Right lobe of liver (tissue), 6 donors: Measurements from ENCODE around the gene GP1BB. TPM values are rescaled to one million over a fixed set of nuclear protein-coding genes. Genes with fewer than 3 reads are reported as not detected.
"Not testable (repeated sequence)": the region's sequence is repeated elsewhere in the genome, so short reads cannot be mapped to it uniquely, and the experiment has no call there.

ENCODE experiments used
- ATAC-seq, 4 donors: fragments of 200-7000 bp; cut with Tn5 transposase; one replicate each; pipeline ENCODE4 v1.9.1; 2020; ENCODE audit warnings: mild to moderate bottlenecking in 4 of 4, moderate library complexity in 4 of 4
- DNase-seq, 3 donors: peaks; one replicate each; pipeline ENCODE4 v3.0.0-alpha.2; 2020
- H3K27ac ChIP-seq, 3 donors: fragments of 200-600 bp; one replicate each; pipeline ENCODE4 v1.8.0; 2022
- H3K27me3 ChIP-seq, 2 donors: fragments of 200-600 bp; one replicate each; pipeline ENCODE4 v1.8.0; 2022
- H3K36me3 ChIP-seq, 4 donors: fragments of 200-600 bp; sonication (generic) in 1 of 4; one replicate each; pipeline versions ENCODE4 v1.5.1 to v1.8.0; 2017 to 2022; ENCODE audit warnings: control low read depth in 1 of 4
- H3K4me1 ChIP-seq, 4 donors: fragments of 200-600 bp; sonication (generic) in 1 of 4; one replicate each; pipeline versions ENCODE4 v1.5.1 to v1.8.0; 2017 to 2022; ENCODE audit warnings: control low read depth in 1 of 4
- H3K4me3 ChIP-seq, 3 donors: fragments of 200-600 bp; one replicate each; pipeline ENCODE4 v1.8.0; 2022
- H3K9me3 ChIP-seq, 4 donors: fragments of 200-600 bp; sonication (generic) in 1 of 4; one replicate each; pipeline versions ENCODE4 v1.5.1 to v1.8.0; 2017 to 2022; ENCODE audit warnings: control low read depth in 1 of 4
- CTCF ChIP-seq, 4 donors: fragments of 200-600 bp in 3 of 4; fragments of 450-650 bp in 1 of 4; IDR thresholded peaks; one replicate each; pipeline versions ENCODE4 v1.5.1 to v1.8.0; 2016 to 2022; ENCODE audit warnings: antibody characterized with exemption in 4 of 4, mild to moderate bottlenecking in 2 of 4
- POLR2A ChIP-seq: fragments of 450-650 bp; IDR thresholded peaks from one replicate; pipeline ENCODE4 v1.6.1; 2017; ENCODE audit warnings: antibody characterized with exemption, mild to moderate bottlenecking
- WGBS: methylation state at CpG from one replicate; pipeline ENCODE4 v1.1.6; 2018; ENCODE audit warnings: low coverage, low lambda C conversion rate; ENCODE audit not compliant: insufficient coverage; ENCODE audit errors: missing lambda C conversion rate; 5-methylcytosine and 5-hydroxymethylcytosine counted together
- intact Hi-C, 2 donors: fragments of 100-400 bp; cut with DNase I; formaldehyde crosslinking; loops; one replicate each; pipeline versions ENCODE4 v1.11.2 to v1.14.1; 2022
- total RNA-seq, 6 experiments: library from RNA; depleted of rRNA in 2 of 6; stranded (reverse); fragments of >200 nt in 2 of 6; fragmentation: NEBNext Ultra II Directional in 3 of 6; extraction: Animal tissue kit (Norgen Biotek cat#: 25700) in 3 of 6; gene quantifications; one replicate each; pipeline versions ENCODE4 v1.1.0 to v1.2.4, GENCODE V29; 2016 to 2023
- donor health status: DM: no; HTN: yes; CAD: no.
- donor health status: DM: no; HTN: no; CAD: no.
- donor health status: DM: no; HTN: no; CAD: no.
- donor health status: DM: no; HTN: yes; CAD: no.
- donor health status: DM: no; HTN: yes; CAD: no.

GP1BB gene
- total RNA-seq, 6 experiments from 2014 or later: 0.15 to 1.3 (median 0.62) TPM; not detected in 1

- ATAC-seq (no peak), DNase-seq (no peak)
- Histone ChIP-seq H3K4me1 (no peaks in the 10 kb centered on the region), H3K36me3 (no peaks in the 10 kb centered on the region), H3K4me3 (no peak overlapping the region), H3K9me3 (no peaks in the 10 kb centered on the region), H3K27me3 (no peaks in the 10 kb centered on the region), H3K27ac (no peak overlapping the region)
- 23% methylated on average over 2 of the region's 7 CpGs for WGBS
- intact Hi-C loops: no loop called here
- TF ChIP-seq CTCF (IDR thresholded peaks at IDR 0.05) (no peak), POLR2A (no peak)
Observed at GRCh38 chr22:19675428-19675827, 47.9 kb upstream of the GP1BB start.

GRCh38 chr22:19676437-19676836 is 46.9 kb upstream of the GP1BB start:
- H3K36me3 ChIP-seq, ATAC-seq, H3K9me3 ChIP-seq, intact Hi-C loops, H3K4me1 ChIP-seq, DNase-seq, H3K4me3 ChIP-seq, H3K27ac ChIP-seq, H3K27me3 ChIP-seq: not testable (repeated sequence)
- WGBS: 80% methylated on average over 1 of the region's 1 CpG

- Histone ChIP-seq H3K9me3 (no peaks in the 10 kb centered on the region), H3K27ac (no peak overlapping the region), H3K4me3 (no peak overlapping the region), H3K36me3 (no peaks in the 10 kb centered on the region), H3K27me3 (no peaks in the 10 kb centered on the region), H3K4me1 (no peaks in the 10 kb centered on the region)
- TF ChIP-seq POLR2A: no peak
- TF ChIP-seq CTCF (IDR thresholded peaks at IDR 0.05): no peak
- WGBS: 33% methylated on average over 2 of the region's 11 CpGs
- intact Hi-C loops: no loop called here
- no peak for DNase-seq
- ATAC-seq: no peak
Observed at GRCh38 chr22:19678949-19679521, 44.3 kb upstream of the GP1BB start.

GRCh38 chr22:19679522-19680101 is 43.7 kb upstream of the GP1BB start:
- Histone ChIP-seq H3K4me3 (no peak overlapping the region), H3K36me3 (no peaks in the 10 kb centered on the region), H3K9me3 (no peaks in the 10 kb centered on the region), H3K27ac (no peak overlapping the region), H3K27me3 (no peaks in the 10 kb centered on the region), H3K4me1 (no peaks in the 10 kb centered on the region)
- no peak for TF ChIP-seq POLR2A
- TF ChIP-seq CTCF (IDR thresholded peaks at IDR 0.05): peak; percentile 49 to 86 (median 77)
- DNase-seq: peak in 1 of 3 donors; percentile 63
- intact Hi-C loops: no loop called here
- WGBS: 16% methylated on average over 7 of the region's 14 CpGs
- ATAC-seq: peak; percentile 68 to 76 (median 71)

GRCh38 chr22:19680287-19680881 is 43.0 kb upstream of the GP1BB start:
- TF ChIP-seq POLR2A: no peak
- intact Hi-C loops: no loop called here
- H3K9me3 ChIP-seq: no peaks in the 10 kb centered on the region
- 57% methylated on average over 2 of the region's 16 CpGs for WGBS
- H3K36me3 ChIP-seq: no peaks in the 10 kb centered on the region
- no peak overlapping the region for H3K27ac ChIP-seq
- no peaks in the 10 kb centered on the region for H3K27me3 ChIP-seq
- ATAC-seq (no peak), DNase-seq (no peak)
- no peak overlapping the region for H3K4me3 ChIP-seq
- no peaks in the 10 kb centered on the region for H3K4me1 ChIP-seq
